Fibroblast of villous mesenchyme (primary cell): ENCODE measurements around the gene SNX10. TPM values are rescaled to one million over a fixed set of nuclear protein-coding genes. Genes with fewer than 3 reads are reported as not detected.

Source experiments
- DNase-seq: peaks from one replicate; pipeline ENCODE4 v3.0.0-alpha.2; 2010; ENCODE audit warnings: low read depth
- H3K4me3 ChIP-seq: 2 replicates; pipeline ENCODE4 v1.5.1; 2011; ENCODE audit warnings: low read depth, mild to moderate bottlenecking, low read length
- CTCF ChIP-seq: IDR thresholded peaks from 2 replicates; pipeline ENCODE4 v1.5.1; 2012; ENCODE audit warnings: low read depth, mild to moderate bottlenecking, low read length; ENCODE audit not compliant: insufficient read depth
- total RNA-seq: library from RNA; depleted of rRNA; stranded (reverse); fragments of >200 nt; gene quantifications from 2 replicates; pipeline ENCODE4 v1.2.3, GENCODE V29; 2012

SNX10 gene
- total RNA-seq, 1 donor: 0.86 TPM

GRCh38 chr7:26365077-26365900, 73.6 kb downstream of the SNX10 start:
- peak; percentile 78 for DNase-seq
- peak; percentile 72 for TF ChIP-seq CTCF
- no peak overlapping the region for H3K4me3 ChIP-seq

DNA sequence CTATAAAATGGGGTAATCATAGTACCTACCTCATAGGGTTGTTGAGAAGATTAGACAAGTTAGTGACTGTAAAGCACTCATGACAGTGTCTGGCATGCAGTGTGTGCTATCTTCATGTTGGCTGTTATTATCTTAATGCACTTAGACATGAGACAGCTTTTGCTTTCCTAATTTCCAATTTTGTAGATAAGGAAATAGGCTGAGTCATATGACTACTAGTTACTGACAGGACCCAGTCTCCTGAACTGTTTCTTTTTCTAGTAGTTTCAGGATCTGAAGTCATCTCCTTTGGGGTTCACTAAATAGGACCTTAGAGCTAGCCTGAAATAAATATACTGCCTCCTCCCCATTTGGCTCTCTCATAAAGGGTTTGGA, 74.2 kb downstream of the SNX10 start:
- no peak overlapping the region for H3K4me3 ChIP-seq
- no peak for TF ChIP-seq CTCF
- DNase-seq: no peak

DNA sequence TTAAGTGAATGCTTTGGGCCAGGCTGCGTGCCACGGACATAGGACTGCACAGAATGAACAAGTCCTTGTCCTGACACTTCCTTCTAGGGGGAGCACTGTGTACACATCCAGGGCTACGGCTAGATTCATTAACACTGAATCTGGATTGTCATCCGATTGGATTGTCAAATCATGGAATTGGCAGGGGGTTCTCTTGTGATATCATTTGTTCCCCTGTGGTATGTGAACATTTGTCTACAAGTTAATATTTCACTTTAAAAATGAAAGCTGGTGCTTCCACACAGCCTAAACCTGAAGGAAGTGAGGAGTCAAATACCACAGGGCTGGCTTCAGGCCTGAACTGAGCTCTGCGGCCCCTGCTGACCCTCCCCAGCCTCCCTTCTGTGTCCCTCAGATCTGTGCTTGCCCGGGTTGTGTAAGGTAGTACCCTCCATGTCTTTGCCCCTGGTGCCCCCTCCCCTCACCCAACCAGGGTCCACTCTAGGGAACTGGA, 75.6 kb downstream of the SNX10 start:
- H3K4me3 ChIP-seq: no peak overlapping the region
- no peak for TF ChIP-seq CTCF
- no peak for DNase-seq

DNA sequence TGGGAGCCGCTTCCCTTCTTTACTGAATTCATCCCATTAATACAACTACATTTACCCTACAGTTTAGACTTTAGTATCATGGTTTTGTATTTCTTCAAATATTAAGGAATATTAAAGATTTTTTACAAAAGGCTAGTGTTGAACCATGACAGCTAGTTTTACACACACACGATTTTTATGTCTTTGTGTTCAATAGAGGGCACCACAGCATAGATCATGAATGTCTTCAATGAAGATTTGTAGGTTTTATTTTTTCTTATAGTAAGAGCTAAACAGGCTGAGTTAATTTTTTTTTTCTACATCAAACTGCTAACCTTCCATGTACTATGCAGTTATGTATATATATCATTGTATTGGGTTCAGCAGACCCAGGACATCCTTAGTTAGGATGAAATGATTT, 76.9 kb downstream of the SNX10 start:
- H3K4me3 ChIP-seq: no peak overlapping the region
- TF ChIP-seq CTCF: no peak
- DNase-seq: no peak

GRCh38 chr7:26369593-26369992, 77.9 kb downstream of the SNX10 start:
- peak; percentile 75 for TF ChIP-seq CTCF
- peak; percentile 48 for DNase-seq

DNA sequence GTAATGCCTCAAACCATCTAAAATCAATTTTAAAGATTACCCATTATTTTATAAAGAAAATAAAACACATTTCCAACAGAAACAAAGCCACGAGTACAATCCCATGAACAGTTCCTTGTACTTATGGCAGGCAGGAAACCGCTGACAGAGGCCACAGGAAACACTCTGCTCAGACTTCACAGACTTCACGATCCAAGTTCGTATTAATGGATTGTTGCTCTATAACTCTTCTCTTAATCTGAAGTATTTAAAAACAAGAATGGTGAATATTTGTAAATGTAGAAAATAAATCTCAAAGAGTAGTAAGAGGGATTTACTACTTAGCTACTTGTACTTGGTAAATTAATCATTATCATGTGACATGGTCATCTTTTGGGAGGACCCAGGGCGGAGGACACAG, 78.3 kb downstream of the SNX10 start:
- no peak overlapping the region for H3K4me3 ChIP-seq
- no peak for DNase-seq
- TF ChIP-seq CTCF: no peak

More at GRCh38 chr7:26369593-26369992, 77.9 kb downstream of the SNX10 start:
- no peak overlapping the region for H3K4me3 ChIP-seq

DNA sequence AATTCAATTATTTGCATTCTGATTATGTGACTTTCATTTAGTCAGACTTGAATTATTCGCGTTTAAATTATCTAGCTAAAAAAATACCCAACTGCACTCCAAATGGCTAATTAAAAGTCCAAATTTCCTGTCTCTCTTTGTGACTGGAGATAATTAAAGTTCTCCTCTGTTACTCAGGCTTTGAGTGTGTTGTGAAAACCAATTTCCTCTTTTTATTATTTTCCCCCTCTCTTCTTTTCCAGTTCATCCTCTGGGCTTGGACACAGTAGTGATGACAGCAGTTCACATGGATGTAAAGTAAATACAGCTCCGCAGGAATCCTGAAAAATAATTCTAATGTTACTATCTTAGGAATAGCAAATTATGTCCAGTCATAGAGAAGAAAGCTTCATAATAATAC, 80.6 kb downstream of the SNX10 start:
- no peak overlapping the region for H3K4me3 ChIP-seq
- no peak for DNase-seq
- TF ChIP-seq CTCF: no peak
